GM12878 (cell line): ENCODE results near the gene HHIP. TPM values are rescaled to one million over a fixed set of nuclear protein-coding genes. Genes with fewer than 3 reads are reported as not detected.

Experiments
- BCLAF1 ChIP-seq: fragments of 450-650 bp; IDR thresholded peaks from 2 replicates; pipeline ENCODE4 v1.6.1; 2017; ENCODE audit warnings: antibody characterized with exemption, mild to moderate bottlenecking, moderate library complexity
- BRCA1 ChIP-seq: IDR thresholded peaks from 2 replicates; pipeline ENCODE4 v1.6.1; 2011; ENCODE audit warnings: low read depth, low read length, improper control_type of control experiment
- CEBPZ ChIP-seq: fragments of 150-350 bp; IDR thresholded peaks from 2 replicates; pipeline ENCODE4 v1.6.1; 2016; ENCODE audit warnings: low read depth, low read length
- DPF2 ChIP-seq: fragments of 450-650 bp; IDR thresholded peaks from 2 replicates; pipeline ENCODE4 v1.6.1; 2017; ENCODE audit warnings: mild to moderate bottlenecking
- E2F4 ChIP-seq: IDR thresholded peaks from 2 replicates; pipeline ENCODE4 v1.6.1; 2012; ENCODE audit warnings: low read depth, low read length, improper control_type of control experiment
- FOXK2 ChIP-seq: fragments of 450-650 bp; IDR thresholded peaks from 2 replicates; pipeline ENCODE4 v1.6.1; 2017; ENCODE audit warnings: mild to moderate bottlenecking, moderate library complexity
- FOXM1 ChIP-seq: IDR thresholded peaks from 2 replicates; pipeline ENCODE4 v1.6.1; 2012; ENCODE audit warnings: low read depth, mild to moderate bottlenecking, inconsistent platforms, low read length, moderate library complexity
- KDM1A ChIP-seq: fragments of 200-600 bp; sonication (generic); IDR thresholded peaks from 2 replicates; pipeline ENCODE4 v1.6.1; 2016; ENCODE audit warnings: borderline replicate concordance
- MXI1 ChIP-seq: fragments of 150-350 bp; IDR thresholded peaks from 2 replicates; pipeline ENCODE4 v1.6.1; 2011; ENCODE audit warnings: low read depth, mild to moderate bottlenecking, inconsistent platforms, low read length, improper control_type of control experiment
- PKNOX1 ChIP-seq: fragments of 450-650 bp; IDR thresholded peaks from 2 replicates; pipeline ENCODE4 v1.6.1; 2016; ENCODE audit warnings: mild to moderate bottlenecking
- PML ChIP-seq: IDR thresholded peaks from 2 replicates; pipeline ENCODE4 v1.6.1; 2012; ENCODE audit warnings: low read length, inconsistent platforms
- POLR2AphosphoS2 ChIP-seq: IDR thresholded peaks from 2 replicates; pipeline ENCODE4 v1.6.1; 2011; ENCODE audit warnings: low read depth, mild to moderate bottlenecking, low read length, improper control_type of control experiment, moderate library complexity
- POU2F2 ChIP-seq: IDR thresholded peaks from 3 replicates; pipeline ENCODE4 v1.6.1; 2011; ENCODE audit warnings: low read depth, mild to moderate bottlenecking, low read length, borderline replicate concordance
- SMC3 ChIP-seq: IDR thresholded peaks from 2 replicates; pipeline ENCODE4 v1.6.1; 2011; ENCODE audit warnings: low read length, improper control_type of control experiment, borderline replicate concordance
- WRNIP1 ChIP-seq: IDR thresholded peaks from 2 replicates; pipeline ENCODE4 v1.6.1; 2011; ENCODE audit warnings: low read depth, low read length, improper control_type of control experiment, borderline replicate concordance
- ZBED1 ChIP-seq: IDR thresholded peaks from 2 replicates; pipeline ENCODE4 v1.6.1; 2016; ENCODE audit warnings: borderline replicate concordance
- ZBTB11 ChIP-seq: fragments of 450-650 bp; formaldehyde crosslinking; IDR thresholded peaks from 2 replicates; pipeline ENCODE4 v1.5.0; 2022; ENCODE audit warnings: mild to moderate bottlenecking, missing genetic modification characterization
- ZSCAN29 ChIP-seq: fragments of 450-650 bp; IDR thresholded peaks from 2 replicates; pipeline ENCODE4 v1.6.1; 2017; ENCODE audit warnings: mild to moderate bottlenecking, moderate library complexity
- polyA plus RNA-seq, 11 experiments: library from polyadenylated mRNA; depleted of rRNA in 4 of 11; unstranded in 6 of 11; stranded (reverse) in 5 of 11; fragments of >200 nt; fragmentation: Nextera tagmentation in 4 of 11; fragmentation: Illumina TruSeq in 1 of 11; extraction: Ambion mirVana in 4 of 11; extraction: Trizol in 1 of 11; gene quantifications; 1 replicate in 1 of 11; 2 replicates in 10 of 11; pipeline versions ENCODE4 v1.2.1 to v1.2.3, GENCODE V29; 2011 to 2016; ENCODE audit warnings: inconsistent platforms in 2 of 11, missing spikeins in 2 of 11, low read depth in 1 of 11
- total RNA-seq, 4 experiments: library from RNA; depleted of rRNA in 3 of 4; stranded (reverse); fragments of >200 nt in 3 of 4; fragmentation: Illumina TruSeq in 1 of 4; extraction: Trizol in 1 of 4; gene quantifications; 2 replicates each; pipeline versions ENCODE4 v1.2.1 to v1.2.3, GENCODE V29; 2013 to 2021

The HHIP gene
- total and polyA plus RNA-seq, 10 of the 15 experiments (the other 5 are each of a cell fraction or from before 2014, with no cell fraction given), result 0.06 to 0.56 (median 0.24) TPM; not detected in 1

GRCh38 chr4:144787365-144788258 is 141.7 kb downstream of the HHIP start (continued):
- TF ChIP-seq FOXK2 (no peak), PML (no peak), CEBPZ (no peak), FOXM1 (no peak), KDM1A (no peak), BCLAF1 (no peak), POLR2AphosphoS2 (no peak), POU2F2 (no peak), DPF2 (peak; percentile 64; the same call in 1 of the 2 replicates), ZBED1 (no peak), ZSCAN29 (no peak), E2F4 (no peak), BRCA1 (no peak), PKNOX1 (no peak), MXI1 (no peak), ZBTB11 (CRISPR knock-in tag) (no peak), WRNIP1 (no peak), SMC3 (peak; percentile 61; the same call in 1 of the 2 replicates)
